ENCODE data around the gene ZNF112.
"Not testable (repeated sequence)": the region's sequence is repeated elsewhere in the genome, so short reads cannot be mapped to it uniquely, and the experiment has no call there.

ZNF112 gene

DNA sequence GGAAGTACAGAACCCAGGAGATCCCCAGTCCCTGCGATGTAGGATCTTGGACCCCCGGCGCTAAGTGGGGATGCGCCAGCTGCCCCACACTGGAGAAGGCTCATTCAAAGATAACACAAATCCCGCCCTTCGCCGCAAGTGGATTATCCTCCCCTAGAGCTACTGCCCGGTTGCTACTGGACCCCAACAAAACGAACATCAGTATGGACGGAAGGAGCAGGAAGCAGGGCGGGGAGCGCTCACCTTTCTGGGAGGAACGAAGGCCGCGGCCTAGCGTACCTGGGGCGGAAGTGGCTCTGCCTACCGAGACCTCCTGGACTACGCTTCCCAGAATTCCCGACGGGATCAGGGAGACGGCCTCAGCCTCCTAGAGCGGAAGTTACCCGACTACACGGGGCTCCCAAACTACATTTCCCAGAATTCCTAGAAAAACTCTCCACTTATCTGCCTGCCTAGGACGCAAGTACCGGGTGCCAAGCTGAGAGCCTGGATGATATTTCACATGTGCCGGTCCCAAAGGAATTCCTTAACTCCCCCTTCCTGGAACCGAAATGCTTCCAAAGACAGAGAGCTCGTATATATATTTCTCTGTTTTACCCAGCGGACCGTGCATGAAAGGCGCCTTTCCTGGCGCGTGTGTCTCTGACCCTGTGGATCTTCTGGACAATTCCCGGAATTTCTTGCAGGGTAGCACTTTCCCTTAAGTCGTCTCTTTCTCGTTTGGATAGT, at the start of gene ZNF112:
TSS of gene ZNF112 (minus strand) at position 298 of the 729 bp plus-strand sequence. CDS start 16,141 bp downstream, outside the sequence.
- peak; percentile 87 to 98 for DNase-seq

DNA sequence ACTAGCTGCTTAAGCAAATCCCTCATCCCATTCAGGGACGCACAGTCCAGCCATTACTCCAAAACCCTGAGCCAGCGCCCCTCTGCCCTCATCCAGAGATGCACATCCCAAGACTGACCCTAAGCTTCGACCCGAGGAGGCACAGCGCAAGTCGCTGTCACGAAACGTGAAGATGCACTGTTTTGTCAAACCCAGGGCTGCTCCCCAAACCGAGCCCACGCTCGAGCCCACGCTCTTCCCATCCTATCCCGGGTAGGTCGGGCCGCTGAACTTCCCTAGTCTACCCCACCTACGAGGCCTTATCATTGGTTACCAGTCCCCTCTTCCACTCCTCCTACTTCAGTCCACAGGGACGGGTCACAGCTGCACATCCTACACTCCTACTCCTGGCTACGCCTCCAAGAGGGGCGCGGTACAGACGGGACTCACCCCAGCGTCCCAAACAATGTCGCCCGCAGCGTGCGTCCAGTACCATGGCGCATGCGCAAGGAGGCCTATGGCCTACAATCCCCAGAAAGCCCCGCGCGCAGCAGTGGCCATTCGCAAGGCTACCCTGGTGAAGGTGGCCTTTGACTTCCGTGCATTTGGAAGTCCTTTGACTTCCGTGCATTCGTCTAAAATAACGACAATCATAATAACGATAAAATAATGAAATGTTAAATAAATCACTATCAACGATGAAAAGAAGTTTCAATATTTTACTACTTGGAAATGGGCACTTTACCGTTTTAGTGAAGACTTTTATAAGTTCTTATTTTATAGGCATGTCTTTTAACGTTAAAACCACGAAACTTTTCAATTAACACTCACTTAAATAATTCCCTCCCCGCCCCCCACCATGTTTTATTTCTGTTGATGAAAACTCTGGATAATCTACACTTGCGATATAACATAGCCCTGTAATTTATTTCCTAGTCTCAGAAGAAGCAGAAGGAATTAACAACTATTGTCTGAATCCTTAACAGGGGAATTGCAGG, 44.9 kb upstream of the ZNF112 start, which contains the start of gene ZNF285:
TSS of gene ZNF285 (minus strand) at position 470 of the 977 bp plus-strand sequence. CDS start 4,395 bp downstream, outside the sequence.
- no peak for DNase-seq

DNA sequence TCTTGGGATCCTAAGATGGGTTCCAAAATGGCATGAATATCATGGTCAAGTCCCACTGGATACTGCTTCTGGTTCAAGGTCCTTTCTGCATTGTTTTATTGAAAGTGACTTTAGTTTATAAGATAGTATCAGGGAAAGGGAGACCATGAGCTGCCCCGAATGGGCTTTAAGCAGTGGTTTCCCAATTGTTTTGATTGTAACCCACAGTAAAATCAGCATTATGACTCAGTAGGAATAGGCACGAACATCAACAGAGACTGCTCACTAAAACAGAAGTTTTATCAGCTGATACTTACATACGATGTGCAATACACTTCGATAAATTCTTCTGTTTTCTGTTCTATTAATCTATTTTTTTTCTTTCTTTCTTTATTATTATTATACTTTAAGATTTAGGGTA, 32.8 kb upstream of the ZNF112 start:
- not testable (repeated sequence) for DNase-seq

DNA sequence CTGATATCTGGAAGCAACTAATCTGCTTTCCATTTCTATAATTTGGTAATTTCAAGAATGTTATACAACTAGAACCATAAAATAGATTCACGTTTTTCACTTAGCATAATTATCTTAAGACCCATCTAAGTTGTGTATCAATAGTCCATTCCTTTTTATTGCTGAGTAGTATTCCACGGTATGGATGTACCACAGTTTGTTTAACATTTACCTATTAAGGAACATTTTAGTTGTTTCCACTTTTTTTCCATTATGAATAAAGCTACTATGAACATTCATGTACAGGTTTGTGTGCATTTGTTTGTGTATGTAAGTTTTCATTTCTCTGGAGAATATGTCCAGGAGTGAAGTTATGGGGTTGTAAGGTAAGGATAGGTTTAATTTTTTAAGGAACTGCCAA, 18.3 kb upstream of the ZNF112 start:
- no peak for DNase-seq

DNA sequence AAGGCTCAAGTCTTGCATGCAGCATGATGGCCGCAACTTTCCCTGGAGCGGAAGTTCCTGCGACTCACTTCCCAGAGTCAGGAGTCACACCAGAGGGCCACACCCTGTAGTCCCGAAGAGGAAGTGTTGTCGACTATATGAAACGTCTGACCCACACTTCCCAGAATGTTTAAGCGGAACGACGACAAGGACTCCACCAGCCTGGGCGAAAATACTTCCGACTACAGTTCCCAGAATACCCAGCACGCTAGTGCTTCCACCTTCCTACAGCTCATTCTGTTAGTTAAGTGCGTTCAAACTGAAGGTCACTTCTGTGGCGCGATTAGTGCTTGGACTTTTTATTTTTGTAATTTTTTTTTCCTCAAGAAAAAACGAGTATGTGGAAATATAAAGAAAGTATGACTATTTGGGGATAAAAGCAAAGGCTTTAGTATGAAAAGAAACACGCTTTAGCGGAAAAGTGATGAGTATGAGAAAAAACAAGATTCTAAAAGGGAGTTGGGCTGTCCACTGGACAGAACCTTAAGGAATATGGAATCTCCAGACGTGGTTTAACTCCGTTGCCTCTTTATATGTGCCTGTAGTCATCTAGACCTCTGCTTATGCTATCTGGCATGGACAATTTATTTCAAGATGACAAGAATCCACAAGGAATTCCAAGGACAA, 15.5 kb upstream of the ZNF112 start:
- DNase-seq, result no peak

DNA sequence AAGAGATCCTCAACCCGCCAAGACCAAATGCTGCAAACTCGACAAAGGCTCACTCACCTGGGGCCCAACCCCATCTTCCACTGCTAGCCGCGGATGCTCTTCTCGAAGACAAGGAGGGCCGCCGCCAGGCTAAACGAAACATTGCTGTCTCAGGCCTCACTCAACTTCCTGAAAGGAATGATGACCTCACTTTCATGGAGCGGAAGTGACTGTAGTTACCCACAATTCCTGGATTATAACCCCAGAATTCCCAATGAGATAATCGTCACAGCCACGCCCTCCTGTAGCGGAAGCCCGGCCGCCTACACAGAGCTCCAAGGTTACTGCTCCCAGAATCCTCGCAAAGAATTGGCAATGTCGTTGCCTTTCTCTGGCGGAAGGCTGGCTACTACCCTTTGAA, 10.5 kb upstream of the ZNF112 start:
- DNase-seq, result no peak

DNA sequence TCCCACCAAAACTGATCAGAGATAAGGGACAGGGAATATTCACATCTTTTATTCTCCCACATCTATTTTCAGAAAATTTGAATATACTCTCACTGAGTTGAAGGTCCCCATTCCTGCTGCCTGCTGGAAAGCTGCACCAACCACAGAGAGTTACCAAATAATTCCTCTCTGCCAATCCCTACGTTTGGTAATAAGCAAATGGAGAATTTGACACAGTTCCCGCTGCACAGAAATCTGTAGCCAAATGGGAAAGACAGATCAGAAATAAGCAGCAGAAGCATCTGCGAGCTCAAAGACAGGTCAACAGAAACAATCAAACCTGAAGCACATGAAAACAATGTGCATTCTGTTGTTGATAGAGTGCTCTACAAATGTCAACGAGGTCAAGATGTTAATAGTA, 9.9 kb downstream of the ZNF112 start:
- DNase-seq, result peak; percentile 9 to 69

DNA sequence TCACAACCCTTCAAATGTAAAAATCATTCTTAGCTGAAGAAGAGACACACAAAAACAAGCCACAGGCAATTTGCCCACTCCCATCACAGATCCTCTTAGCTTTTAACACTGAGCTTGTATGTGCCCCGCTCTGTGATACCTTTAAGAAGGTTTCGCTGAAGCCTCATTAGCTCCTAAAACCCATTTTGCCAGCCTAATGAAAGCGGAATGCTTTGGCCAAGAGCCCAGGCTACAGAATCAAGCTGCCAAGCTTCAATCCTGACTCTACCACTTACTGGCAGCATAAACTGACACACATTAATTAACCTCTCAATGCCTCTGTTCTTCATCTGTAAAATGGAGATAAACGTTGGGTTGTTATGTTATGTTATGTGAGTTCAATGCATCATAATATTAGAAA, 10.5 kb downstream of the ZNF112 start:
- peak; percentile 70 to 91 for DNase-seq

DNA sequence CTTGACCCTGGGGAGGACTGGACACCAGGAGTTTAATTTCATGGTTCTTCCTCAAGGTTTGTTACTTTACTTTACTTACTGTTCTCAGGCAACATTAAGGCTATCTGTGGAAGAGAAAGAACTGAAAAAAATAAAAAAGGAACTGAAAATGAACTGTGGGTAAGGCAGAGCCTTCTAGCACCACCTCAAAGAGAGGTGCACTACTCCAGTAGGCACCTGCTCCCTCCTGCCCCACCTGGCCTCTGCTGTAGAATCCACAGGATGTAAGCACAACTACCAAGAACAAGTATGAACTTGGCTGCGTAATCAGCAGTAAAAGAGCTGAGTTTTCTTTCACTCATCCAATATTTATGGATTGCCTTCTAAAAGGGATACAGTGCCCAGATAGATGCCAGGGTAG, 12.2 kb downstream of the ZNF112 start:
- no peak for DNase-seq

DNA sequence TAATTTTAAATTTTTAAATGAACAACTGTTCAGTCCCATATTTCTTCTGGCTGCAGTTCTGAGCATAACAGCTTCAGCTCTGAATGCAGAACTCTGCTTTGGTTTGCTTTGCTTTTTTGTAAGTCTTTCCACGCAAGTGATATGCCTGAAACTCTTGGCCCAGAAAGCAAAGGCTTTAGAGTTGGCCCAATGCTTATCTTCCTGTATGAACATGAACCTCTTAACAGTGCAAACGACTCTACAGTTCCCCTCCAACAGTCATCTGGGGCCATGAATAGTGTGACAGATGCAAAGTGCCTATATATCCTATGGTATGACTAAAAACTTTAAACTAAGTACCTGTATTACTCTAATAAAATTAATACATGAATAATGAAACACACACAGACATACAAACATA, 14.7 kb downstream of the ZNF112 start:
- no peak for DNase-seq

DNA sequence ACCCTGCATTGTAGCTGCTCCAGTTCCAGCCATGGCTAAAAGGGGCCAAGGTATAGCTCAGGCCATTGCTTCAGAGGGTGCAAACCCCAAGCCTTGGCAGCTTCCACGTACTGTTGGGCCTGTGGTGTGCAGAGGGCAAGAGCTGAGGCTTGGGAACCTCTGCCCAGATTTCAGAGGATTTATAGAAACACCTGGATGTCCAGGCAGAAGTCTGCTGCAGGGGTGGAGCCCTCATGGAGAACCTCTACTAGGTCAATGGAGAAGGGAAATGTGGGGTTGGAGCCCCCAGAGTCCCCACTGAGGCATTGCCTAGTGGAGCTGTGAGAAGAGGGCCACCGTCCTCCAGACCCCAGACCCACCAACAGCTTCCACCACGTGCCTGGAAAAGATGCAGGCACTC, 21.8 kb downstream of the ZNF112 start:
- not testable (repeated sequence) for DNase-seq

DNA sequence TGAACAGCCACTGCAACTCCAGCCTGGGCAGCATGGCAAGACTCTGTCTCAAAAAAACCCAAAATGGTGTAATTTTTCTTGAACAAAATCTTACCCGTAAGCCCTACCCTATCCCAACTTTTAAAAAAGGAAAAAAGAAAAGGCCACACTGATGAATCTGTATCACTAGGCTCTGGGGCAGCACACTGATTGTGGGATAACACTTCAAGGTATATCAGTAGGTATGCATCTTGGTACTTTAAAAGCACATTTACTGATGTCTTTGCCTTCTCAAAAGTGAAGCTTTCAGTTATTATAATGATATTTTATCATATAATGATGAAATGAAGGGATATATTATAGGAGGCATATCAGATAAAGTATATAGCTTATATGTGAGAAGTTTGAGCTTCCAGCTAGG, 24.3 kb downstream of the ZNF112 start:
- no peak for DNase-seq

DNA sequence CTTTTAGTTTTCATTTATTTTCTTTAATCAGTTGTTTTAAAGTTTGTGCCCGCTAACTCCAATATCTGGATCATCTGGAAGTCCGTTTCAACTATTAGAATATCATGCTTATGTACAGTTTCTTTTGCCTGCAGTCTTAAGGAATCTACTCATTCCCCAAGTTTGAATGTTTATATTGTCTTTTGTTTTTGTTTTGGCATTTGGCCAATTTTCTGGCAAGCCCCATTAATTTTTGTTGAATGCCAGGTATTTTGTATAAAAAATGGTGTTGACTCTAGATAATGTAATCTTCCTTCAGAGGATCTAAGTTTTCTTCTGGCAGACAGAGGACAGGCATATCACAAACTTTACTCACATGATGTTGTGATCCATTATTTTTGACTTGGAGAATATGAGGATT, 40.6 kb downstream of the ZNF112 start:
- no peak for DNase-seq

DNA sequence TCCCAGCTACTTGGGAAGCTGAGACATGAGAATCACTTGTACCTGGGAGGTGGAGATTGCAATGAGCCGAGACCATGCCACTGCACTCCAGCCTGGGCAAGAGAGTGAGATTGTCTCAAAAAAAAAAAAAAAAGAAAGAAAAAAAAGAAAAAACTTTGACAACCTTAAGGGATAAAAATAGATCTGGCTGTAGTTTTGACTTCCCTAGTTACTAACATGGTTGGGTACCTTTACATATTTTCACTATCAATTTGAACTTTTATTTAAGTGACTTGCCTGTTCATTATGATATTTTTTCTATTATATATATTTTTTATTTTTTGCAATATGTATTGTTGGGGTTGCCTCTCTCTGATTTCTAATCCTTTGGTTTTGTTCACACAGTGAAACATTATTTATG, 43.2 kb downstream of the ZNF112 start:
- DNase-seq, result no peak

DNA sequence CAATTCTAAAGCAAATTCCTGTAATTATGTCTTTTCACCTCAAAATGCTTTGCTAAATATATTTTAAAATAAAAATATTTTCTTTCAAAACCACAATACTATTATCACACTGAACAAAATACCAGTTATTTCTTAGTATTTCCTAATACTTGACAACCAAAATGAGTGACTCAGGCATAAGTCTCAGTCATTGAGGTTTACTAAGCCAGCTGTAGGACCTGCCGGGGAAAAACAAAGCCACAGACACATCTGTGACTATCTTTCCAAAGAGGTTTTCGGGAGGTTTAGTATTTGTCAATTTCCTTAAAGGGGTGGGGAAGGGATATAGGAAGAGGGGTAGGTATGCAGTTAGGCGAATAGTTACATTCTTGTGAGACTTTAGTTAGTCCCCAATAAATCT, 48.5 kb downstream of the ZNF112 start:
- DNase-seq, result no peak

DNA sequence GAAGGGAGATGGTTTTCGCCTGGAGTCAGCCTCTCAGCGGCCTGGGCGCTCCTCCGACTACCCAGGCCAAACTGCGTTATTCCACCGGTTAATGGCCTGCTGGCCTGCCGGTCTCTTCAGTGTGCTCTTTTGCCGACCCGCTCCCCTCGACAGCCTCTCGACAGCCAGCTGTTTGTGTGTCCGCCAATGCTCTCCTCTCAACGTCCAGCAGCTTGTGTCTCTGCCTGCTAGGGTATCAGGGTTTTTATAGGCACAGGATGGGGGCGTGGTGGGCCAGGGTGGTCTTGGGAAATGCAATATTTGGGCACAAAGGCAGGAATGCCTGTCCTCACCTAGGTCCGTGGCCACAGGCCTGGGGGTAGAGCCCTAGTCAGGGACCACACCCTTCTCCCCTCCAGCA, 50.2 kb downstream of the ZNF112 start:
- no peak for DNase-seq

DNA sequence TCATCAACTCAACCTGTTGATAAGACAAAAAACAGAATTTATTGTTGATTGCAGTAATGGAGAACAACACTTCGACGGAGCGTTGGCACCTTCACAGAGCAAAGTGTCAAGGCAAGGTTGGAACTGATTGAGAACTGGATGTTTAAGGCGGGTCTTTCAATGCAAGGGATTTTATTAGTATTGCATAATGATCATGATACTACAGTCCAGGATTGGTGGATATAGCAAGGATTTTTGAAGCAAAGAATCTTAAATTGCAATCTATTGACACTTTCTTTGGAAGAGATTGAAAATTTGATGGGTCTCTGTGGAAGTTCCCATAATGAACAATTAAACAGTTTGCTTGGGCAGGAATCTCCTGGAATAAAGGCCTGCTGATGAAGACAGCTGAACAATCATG, 51.0 kb downstream of the ZNF112 start:
- no peak for DNase-seq

DNA sequence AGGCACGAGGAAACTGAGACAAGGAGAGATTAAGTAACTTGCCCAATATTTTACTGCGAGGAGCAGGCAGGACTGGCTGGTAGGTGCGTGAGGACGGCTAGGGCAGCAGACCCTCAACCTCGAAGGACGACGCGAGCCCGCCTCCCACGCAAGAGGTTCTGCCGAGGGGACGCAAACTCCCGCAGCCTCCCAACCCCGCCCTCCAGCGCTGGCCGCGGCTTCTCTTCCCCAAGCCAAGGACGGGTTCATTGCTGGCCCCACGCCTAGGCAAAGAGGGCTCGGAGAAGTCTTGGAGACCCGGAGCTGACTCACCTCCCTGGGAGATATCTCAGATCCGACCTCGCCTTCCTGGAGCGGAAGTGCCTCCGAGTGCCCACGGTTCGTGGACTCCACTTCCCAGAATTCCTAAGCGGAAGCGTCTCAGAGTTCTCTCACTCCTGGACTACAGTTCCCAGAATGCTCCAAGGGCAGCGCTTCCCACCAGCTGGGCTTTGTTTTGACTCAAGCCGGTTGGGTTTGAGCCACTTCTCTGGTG, 51.8 kb downstream of the ZNF112 start, which contains the start of gene ZNF235:
TSS of gene ZNF235 (minus strand) at position 367 of the 535 bp plus-strand sequence. CDS start 1,621 bp downstream, outside the sequence.
- DNase-seq, result peak; percentile 90 to 97

DNA sequence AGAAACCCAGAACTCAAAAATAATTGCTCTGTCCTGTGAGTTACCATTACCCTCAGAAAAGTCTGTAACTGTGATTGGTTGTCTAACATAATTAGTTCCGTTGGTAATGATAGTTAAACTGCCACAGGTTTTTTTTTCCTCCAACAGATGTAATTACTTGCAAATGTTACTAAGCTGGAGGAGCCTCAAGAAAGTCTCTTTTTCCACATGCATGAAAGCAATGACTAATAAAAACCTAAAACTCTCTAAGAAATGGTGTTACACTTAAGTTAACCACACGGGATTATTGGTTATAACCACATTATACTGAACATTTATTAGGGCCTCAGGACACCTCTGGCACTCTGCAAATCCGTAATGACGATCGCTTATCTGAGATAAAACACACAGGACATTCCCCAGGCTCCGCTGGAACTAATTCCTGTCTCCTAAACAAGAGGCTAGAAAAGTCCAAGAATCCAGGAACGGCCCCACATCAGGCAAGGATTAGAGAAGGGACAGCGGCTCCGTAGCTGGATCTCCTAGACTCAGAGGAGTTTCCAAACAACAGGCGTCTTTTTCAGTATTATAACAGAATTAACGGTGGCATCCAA, 52.4 kb downstream of the ZNF112 start:
- DNase-seq, result peak in 1 of 2 experiments; percentile 12

DNA sequence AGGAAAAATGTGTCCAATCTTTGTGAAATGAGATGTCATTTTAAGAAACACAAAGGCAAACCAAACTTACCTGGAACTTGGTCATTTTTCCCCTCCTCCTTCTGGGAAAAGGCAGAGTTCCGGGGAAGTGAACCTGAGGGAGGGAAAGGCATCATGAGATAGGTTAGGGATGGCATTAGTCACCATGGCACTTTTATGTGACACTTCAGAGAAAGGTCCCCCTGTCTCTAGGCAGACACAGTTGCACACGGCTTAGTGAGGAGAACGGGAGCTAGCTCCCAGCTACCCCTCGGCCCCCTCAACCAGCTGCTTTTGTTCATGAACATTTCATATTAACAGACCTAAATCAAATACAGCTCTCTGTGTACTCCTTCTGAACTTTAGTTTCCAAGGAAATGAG, 53.2 kb downstream of the ZNF112 start:
- DNase-seq, result no peak

DNA sequence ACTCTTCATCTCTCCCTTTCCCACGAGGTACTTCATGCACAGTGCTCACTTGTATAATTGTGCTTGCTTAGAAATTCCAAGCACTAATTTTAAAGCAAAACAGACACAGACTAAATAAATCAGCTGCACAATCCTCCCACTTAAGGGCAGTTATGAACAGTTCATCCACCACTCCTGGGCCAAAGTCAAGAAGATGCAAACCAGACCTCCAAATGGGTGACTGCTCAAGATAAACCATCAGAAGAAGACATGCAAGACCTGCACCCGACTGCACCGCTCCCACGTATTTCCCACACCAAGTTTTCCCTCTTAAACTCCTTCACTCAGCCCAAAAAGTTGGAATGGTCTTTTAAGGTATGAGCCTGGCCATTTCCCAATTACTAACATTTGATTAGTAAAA, 71.5 kb downstream of the ZNF112 start:
- DNase-seq, result no peak

DNA sequence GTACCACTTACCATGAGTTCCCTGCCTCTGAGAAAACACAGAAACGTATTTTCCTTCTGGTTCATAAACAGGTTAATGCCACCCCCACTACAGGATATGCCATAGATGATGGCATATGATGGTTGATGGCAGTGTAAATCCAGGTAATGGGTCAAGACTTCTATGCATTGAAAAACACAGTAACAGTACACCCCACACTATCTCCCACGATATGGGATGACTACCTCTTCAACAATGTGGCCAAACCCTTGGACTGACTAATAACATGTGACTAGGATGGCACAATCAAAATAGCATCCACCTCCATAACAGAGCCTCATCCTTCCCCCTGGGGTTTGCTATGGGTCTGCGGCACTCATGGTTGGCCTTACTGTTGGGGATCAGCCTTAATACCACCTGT, 73.6 kb downstream of the ZNF112 start:
- DNase-seq, result no peak

Data from NCI-H446 (cell line).